Measurements from ENCODE around the gene ATP8B1.
"Not testable (repeated sequence)": the region's sequence is repeated elsewhere in the genome, so short reads cannot be mapped to it uniquely, and the experiment has no call there.

Gene ATP8B1

GRCh38 chr18:57648414-57648813 lies 154.7 kb downstream of the ATP8B1 start:
- DNase-seq (ENCODE audit: low read depth), result no peak
- H3K4me3 ChIP-seq (ENCODE audit: low read depth, low read length), result no peak overlapping the region
- TF ChIP-seq CTCF (IDR thresholded peaks at IDR 0.05; ENCODE audit: insufficient read depth, low read depth, low read length, missing control alignments), result no peak

DNA sequence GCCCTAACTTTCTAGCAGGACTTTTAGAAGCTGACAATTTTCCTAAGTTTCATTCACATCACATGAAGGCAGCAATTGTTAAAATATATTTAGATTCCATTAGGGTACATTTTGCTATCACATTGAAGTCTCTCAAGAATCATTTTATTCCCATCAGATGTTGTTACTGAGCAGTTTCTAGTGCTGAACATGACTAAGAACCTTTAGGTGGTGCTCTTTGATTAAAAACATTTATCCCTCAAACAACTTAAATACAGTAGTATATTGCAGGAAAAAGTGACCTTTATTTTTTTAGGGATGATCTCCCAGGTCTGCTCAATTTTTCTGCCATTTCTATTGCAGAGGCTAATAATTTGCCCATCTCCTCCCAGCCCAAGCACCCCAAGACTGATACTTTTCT lies 158.6 kb downstream of the ATP8B1 start:
- H3K4me3 ChIP-seq (ENCODE audit: low read depth, low read length), result no peak overlapping the region
- TF ChIP-seq CTCF (IDR thresholded peaks at IDR 0.05; ENCODE audit: insufficient read depth, low read depth, low read length, missing control alignments), result no peak
- DNase-seq (ENCODE audit: low read depth), result no peak

DNA sequence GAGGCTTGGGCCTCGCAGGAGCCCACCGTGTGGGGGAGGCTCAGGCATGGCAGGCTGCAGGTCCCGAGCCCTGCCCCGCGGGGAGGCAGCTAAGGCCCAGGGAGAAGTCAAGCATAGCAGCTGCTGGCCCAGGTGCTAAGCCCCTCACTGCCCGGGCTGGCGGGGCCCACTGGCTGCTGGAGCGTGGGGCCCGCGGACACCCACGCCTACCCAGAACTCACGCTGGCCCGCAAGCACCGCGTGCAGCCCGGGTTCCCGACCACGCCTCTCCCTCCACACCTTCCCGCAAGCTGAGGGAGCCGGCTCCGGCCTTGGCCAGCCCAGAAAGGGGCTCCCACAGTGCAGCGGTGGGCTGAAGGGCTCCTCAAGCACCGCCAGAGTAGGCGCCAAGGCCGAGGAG lies 159.4 kb downstream of the ATP8B1 start:
- H3K4me3 ChIP-seq (ENCODE audit: low read depth, low read length); DNase-seq (ENCODE audit: low read depth): not testable (repeated sequence)

DNA sequence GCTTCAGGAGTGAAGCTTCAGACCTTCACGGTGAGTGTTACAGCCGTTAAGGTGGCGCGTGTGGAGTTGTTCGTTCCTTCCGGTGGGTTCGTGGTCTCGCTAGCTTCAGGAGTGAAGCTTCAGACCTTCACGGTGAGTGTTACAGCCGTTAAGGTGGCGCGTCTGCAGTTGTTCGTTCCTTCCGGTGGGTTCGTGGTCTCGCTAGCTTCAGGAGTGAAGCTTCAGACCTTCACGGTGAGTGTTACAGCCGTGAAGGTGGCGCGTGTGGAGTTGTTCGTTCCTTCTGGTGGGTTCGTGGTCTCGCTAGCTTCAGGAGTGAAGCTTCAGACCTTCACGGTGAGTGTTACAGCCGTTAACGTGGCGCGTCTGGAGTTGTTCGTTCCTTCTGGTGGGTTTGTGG lies 160.7 kb downstream of the ATP8B1 start:
- DNase-seq (ENCODE audit: low read depth); H3K4me3 ChIP-seq (ENCODE audit: low read depth, low read length): not testable (repeated sequence)

DNA sequence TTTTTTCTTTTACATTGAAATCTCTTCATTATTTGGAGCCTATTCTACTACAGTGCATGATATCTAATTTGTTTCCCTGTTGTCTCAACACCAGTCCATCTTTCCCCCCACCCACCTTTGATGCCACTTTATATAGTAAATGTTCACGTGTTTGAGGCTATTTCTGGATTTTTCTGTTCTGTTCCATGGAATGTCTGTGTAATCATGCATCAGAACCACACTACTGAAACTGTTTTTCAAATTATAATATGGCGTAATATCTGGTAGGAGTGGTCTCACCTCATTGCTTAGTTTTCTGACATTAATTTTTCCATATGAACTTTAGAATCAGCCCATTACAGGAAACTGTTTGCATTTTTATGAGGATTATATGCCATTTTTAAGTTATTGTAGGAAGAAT lies 162.4 kb downstream of the ATP8B1 start:
- no peak for DNase-seq (ENCODE audit: low read depth)
- no peak overlapping the region for H3K4me3 ChIP-seq (ENCODE audit: low read depth, low read length)
- no peak for TF ChIP-seq CTCF (IDR thresholded peaks at IDR 0.05; ENCODE audit: insufficient read depth, low read depth, low read length, missing control alignments)

GRCh38 chr18:57640236-57640635 lies 162.9 kb downstream of the ATP8B1 start:
- TF ChIP-seq CTCF (IDR thresholded peaks at IDR 0.05; ENCODE audit: insufficient read depth, low read depth, low read length, missing control alignments), result no peak
- DNase-seq (ENCODE audit: low read depth), result no peak
- no peak overlapping the region for H3K4me3 ChIP-seq (ENCODE audit: low read depth, low read length)

DNA sequence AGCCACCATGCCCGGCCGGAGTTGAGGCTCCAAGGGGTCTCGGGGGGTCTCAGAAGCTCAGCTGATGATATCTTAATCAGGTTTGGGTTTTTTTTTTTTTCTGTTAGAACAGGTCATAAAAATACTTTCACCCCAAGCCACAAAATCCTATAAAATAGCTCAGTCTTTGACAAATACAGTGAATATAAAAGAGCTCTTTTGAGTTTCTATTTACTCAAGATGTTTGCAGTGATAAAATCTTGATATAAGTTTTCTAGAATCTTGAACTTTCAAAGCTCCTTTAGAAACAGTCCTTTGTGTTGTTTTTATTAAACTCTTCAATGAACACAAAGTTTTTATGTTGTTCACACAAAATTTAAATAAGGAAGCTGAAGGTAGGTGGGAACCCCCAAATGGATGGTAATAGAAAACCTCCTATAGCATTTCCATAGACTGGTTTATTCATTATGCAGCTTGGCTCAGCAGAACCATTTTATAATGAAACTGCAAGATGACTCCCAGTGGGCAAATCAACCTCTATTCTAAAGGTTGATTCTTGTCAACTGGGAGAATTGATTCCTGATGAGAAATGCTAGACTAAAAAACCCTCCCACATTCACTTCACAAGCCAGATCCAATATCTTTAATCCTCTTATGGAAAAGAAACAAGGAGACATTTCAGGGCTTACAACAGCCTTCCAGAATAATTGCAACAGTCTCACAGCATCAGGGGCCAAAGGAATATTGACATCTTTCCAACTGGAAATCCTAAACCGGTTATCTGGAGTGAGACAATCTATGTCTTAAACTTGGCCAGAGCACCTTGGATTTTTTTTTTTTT lies 167.9 kb downstream of the ATP8B1 start:
- no peak overlapping the region for H3K4me3 ChIP-seq (ENCODE audit: low read depth, low read length)
- TF ChIP-seq CTCF (IDR thresholded peaks at IDR 0.05; ENCODE audit: insufficient read depth, low read depth, low read length, missing control alignments), result no peak
- DNase-seq (ENCODE audit: low read depth), result no peak

DNA sequence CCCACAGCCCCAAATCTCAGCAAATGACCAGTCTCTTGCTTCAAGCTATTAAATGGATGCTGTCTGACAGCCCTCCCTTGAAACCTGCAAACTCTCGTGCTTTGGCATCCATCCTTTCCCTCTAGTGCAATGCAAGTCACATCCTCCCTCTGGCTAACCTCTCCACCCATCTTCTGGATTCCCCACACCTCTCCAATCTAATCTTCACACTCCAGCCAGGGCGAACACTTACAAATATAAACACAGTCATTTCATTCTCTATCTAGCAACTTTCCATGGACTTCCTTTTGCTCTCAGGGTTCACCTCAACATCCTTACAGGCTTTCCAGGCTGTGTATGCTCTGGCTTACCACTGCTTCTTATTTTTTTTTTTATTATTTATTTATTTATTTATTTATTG lies 171.4 kb downstream of the ATP8B1 start:
- H3K4me3 ChIP-seq (ENCODE audit: low read depth, low read length), result no peak overlapping the region
- no peak for TF ChIP-seq CTCF (IDR thresholded peaks at IDR 0.05; ENCODE audit: insufficient read depth, low read depth, low read length, missing control alignments)
- DNase-seq (ENCODE audit: low read depth), result no peak
